ENCODE data around the gene XYLT2. TPM values are rescaled to one million over a fixed set of nuclear protein-coding genes. Genes with fewer than 3 reads are reported as not detected.

Gene XYLT2
- total and polyA plus RNA-seq, 2 experiments from 2014 or later = 14.2 to 44.9 TPM

GRCh38 chr17:50303051-50303450, 42.9 kb upstream of the XYLT2 start:
- TF ChIP-seq STAT1 (IDR thresholded peaks at IDR 0.05; ENCODE audit: unreplicated experiment) = no peak
- no peak for TF ChIP-seq ZNF114 (CRISPR knock-in tag; IDR thresholded peaks at IDR 0.05)
- no peak for TF ChIP-seq NANOG (IDR thresholded peaks at IDR 0.05; ENCODE audit: borderline replicate concordance)
- no peak for TF ChIP-seq EZH2 (IDR thresholded peaks at IDR 0.05; ENCODE audit: low read depth, unreplicated experiment)
- TF ChIP-seq ETS1 (IDR thresholded peaks at IDR 0.05) = no peak
- no peak for TF ChIP-seq POLR2AphosphoS5 (IDR thresholded peaks at IDR 0.05; ENCODE audit: low read depth)
- no peak for TF ChIP-seq ZNF462 (CRISPR knock-in tag; IDR thresholded peaks at IDR 0.05)
- TF ChIP-seq REST (IDR thresholded peaks at IDR 0.05; ENCODE audit: unreplicated experiment) = no peak
- no peak for TF ChIP-seq CREB1 (CRISPR knock-in tag; IDR thresholded peaks at IDR 0.05; ENCODE audit: low read depth)
- TF ChIP-seq JUNB (IDR thresholded peaks at IDR 0.05; ENCODE audit: unreplicated experiment) = no peak
- no peak for TF ChIP-seq ZNF331 (CRISPR knock-in tag; IDR thresholded peaks at IDR 0.05; ENCODE audit: low read depth)
- no peak for TF ChIP-seq EZH2phosphoT487 (IDR thresholded peaks at IDR 0.05; ENCODE audit: unreplicated experiment)
- TF ChIP-seq CTCF (conservative IDR thresholded peaks at IDR 0.05; ENCODE audit: low read depth in 2 of 2) = no peak
- H3K36me3 ChIP-seq (ENCODE audit: insufficient read depth) = no peaks in the 10 kb centered on the region
- H3K4me3 ChIP-seq = no peak overlapping the region
- ATAC-seq = peak; percentile 74
- H3K36me3 Mint-ChIP-seq (ENCODE audit: low read depth) = no peaks in the 10 kb centered on the region
- H3K27me3 ChIP-seq (ENCODE audit: insufficient read depth) = no peaks in the 10 kb centered on the region
- H3K9me3 Mint-ChIP-seq = no peaks in the 10 kb centered on the region
- no peaks in the 10 kb centered on the region for H3K4me1 ChIP-seq (ENCODE audit: insufficient read depth)
- H3K27ac Mint-ChIP-seq = no peak overlapping the region
- peak overlapping the region; percentile 89 for H2AFZ ChIP-seq
- no peaks in the 10 kb centered on the region for H3K79me2 ChIP-seq (replicated peaks; ENCODE audit: insufficient read depth)
- no peak overlapping the region for H3K4me3 Mint-ChIP-seq
- DNase-seq (ENCODE audit: low spot score) = no peak
- no peaks in the 10 kb centered on the region for H4K20me1 ChIP-seq (replicated peaks; ENCODE audit: insufficient read depth)
- H3K27me3 Mint-ChIP-seq (ENCODE audit: insufficient read depth, low read depth, poor library complexity) = peaks cover 5% of the 10 kb centered on the region
- 0 out of 2 replicates have a peak, but pooled peaks cover 2% of the 10 kb centered on the region for H3F3A ChIP-seq (replicated peaks; ENCODE audit: low read depth)
- peaks cover 6% of the 10 kb centered on the region; the same call in 2 of the 3 replicates for H3K4me1 Mint-ChIP-seq
- no peak overlapping the region for H3K4me2 ChIP-seq
- H3K9me2 ChIP-seq (ENCODE audit: insufficient read depth) = no peaks in the 10 kb centered on the region
- no peak overlapping the region for H3K27ac ChIP-seq (ENCODE audit: low read depth)
